Endothelial cell of umbilical vein (primary cell): Measurements from ENCODE around the gene FAM9B. TPM values are rescaled to one million over a fixed set of nuclear protein-coding genes. Genes with fewer than 3 reads are reported as not detected.

Experiments
- BruUV-seq: library from RNA; stranded (reverse); fragments of 400-500 nt; replicated peaks from 2 replicates; lab custom pipeline; 2021; lab: Mats Ljungman, UMichigan
- CTCF ChIA-PET: fragments of 300-600, 350-600 bp; sonication (Branson Sonifier 250); formaldehyde crosslinking; loops from one replicate; lab custom pipeline; 2021; ENCODE audit warnings: antibody characterized with exemption, inconsistent platforms; lab: Charles Lee
- POLR2A ChIA-PET: fragments of 300-600, 350-600 bp; sonication (Branson Sonifier 250); formaldehyde crosslinking; loops from one replicate; lab custom pipeline; 2021; ENCODE audit warnings: antibody characterized with exemption, inconsistent platforms; lab: Charles Lee
- DNase-seq: peaks from one replicate; pipeline ENCODE4 v3.0.0-alpha.2; 2011; ENCODE audit warnings: low read depth, low spot score
- FAIRE-seq: peaks from 2 replicates; lab custom pipeline; 2011; peaks lifted over from hg19 to GRCh38; lab: Jason Lieb, UNC
- H2AFZ ChIP-seq: 2 replicates; pipeline ENCODE4 v1.6.0; 2012; ENCODE audit warnings: low read depth, low read length, control low read depth, inconsistent platforms
- H3K27ac ChIP-seq: 2 replicates; pipeline ENCODE4 v1.5.1; 2011; ENCODE audit warnings: low read depth, mild to moderate bottlenecking, control low read depth, low read length, moderate library complexity; ENCODE audit not compliant: insufficient read depth
- H3K27me3 ChIP-seq, 2 experiments: 2 replicates each; pipeline versions ENCODE4 v1.6.0 to v1.6.1; 2011; ENCODE audit warnings: low read length in 2 of 2, mixed read lengths in 1 of 2; ENCODE audit not compliant: control insufficient read depth in 2 of 2, insufficient read depth in 2 of 2
- H3K36me3 ChIP-seq, 2 experiments: 2 replicates in 1 of 2; 3 replicates in 1 of 2; pipeline ENCODE4 v1.5.1; 2011; ENCODE audit warnings: low read length in 2 of 2, mild to moderate bottlenecking in 1 of 2, moderate library complexity in 1 of 2; ENCODE audit not compliant: control insufficient read depth in 2 of 2, insufficient read depth in 2 of 2; ENCODE audit errors: extremely low read depth in 1 of 2
- H3K4me1 ChIP-seq: 3 replicates; pipeline ENCODE4 v1.5.1; 2011; ENCODE audit warnings: mild to moderate bottlenecking, low read length; ENCODE audit not compliant: control insufficient read depth, insufficient read depth; ENCODE audit errors: extremely low read depth
- H3K4me2 ChIP-seq: 2 replicates; pipeline ENCODE4 v1.6.1; 2011; ENCODE audit warnings: low read length, control low read depth, mixed read lengths; ENCODE audit not compliant: insufficient read depth
- H3K4me3 ChIP-seq, 3 experiments: fragments of 200-600 bp in 1 of 3; sonication (generic), shearing (Covaris generic) in 1 of 3; replicated peaks in 1 of 3; 2 replicates each; pipeline ENCODE4 v1.5.1; 2011 to 2016; ENCODE audit warnings: control low read depth in 3 of 3, low read length in 3 of 3, mild to moderate bottlenecking in 2 of 3, inconsistent platforms in 1 of 3, low read depth in 1 of 3, moderate library complexity in 1 of 3; ENCODE audit not compliant: insufficient read depth in 1 of 3
- H3K79me2 ChIP-seq: 2 replicates; pipeline ENCODE4 v1.6.0; 2012; ENCODE audit warnings: low read length, inconsistent platforms; ENCODE audit not compliant: control insufficient read depth, insufficient read depth
- H3K9ac ChIP-seq: replicated peaks from 2 replicates; pipeline ENCODE3; 2011; ENCODE audit warnings: low read length, control low read depth; ENCODE audit not compliant: insufficient read depth; ENCODE audit errors: extremely low read depth
- H3K9me1 ChIP-seq: replicated peaks from 3 replicates; pipeline ENCODE4 v1.6.0; 2011; ENCODE audit warnings: mild to moderate bottlenecking, low read length; ENCODE audit not compliant: control insufficient read depth, insufficient read depth; ENCODE audit errors: extremely low read depth
- H3K9me3 ChIP-seq: replicated peaks from 2 replicates; pipeline ENCODE4 v1.5.1; 2012; ENCODE audit warnings: low read length, inconsistent platforms; ENCODE audit not compliant: control insufficient read depth, insufficient read depth
- H4K20me1 ChIP-seq: replicated peaks from 2 replicates; pipeline ENCODE3; 2011; ENCODE audit warnings: mild to moderate bottlenecking, low read length; ENCODE audit not compliant: control insufficient read depth, insufficient read depth; ENCODE audit errors: extremely low read depth
- CTCF ChIP-seq, 2 donors: IDR thresholded peaks; 1 replicate in 1 of 2; 2 replicates in 1 of 2; pipeline ENCODE4 v1.5.1; 2011; ENCODE audit warnings: low read length in 2 of 2, mild to moderate bottlenecking in 2 of 2, moderate library complexity in 2 of 2, control low read depth in 1 of 2, inconsistent platforms in 1 of 2, low read depth in 1 of 2; ENCODE audit not compliant: insufficient read depth in 1 of 2; ENCODE audit errors: extremely low read depth in 1 of 2
- EZH2 ChIP-seq: IDR thresholded peaks from 2 replicates; pipeline ENCODE4 v1.6.1; 2012; ENCODE audit warnings: borderline replicate concordance, low read depth, mild to moderate bottlenecking, moderate library complexity, low read length, inconsistent platforms; ENCODE audit not compliant: severe bottlenecking
- GATA2 ChIP-seq: IDR thresholded peaks from 2 replicates; pipeline ENCODE4 v1.7.0; 2011; ENCODE audit warnings: low read depth, mild to moderate bottlenecking, moderate library complexity, mixed read lengths, low read length; ENCODE audit not compliant: insufficient read length, insufficient read depth
- MAX ChIP-seq: IDR thresholded peaks from 2 replicates; pipeline ENCODE4 v1.6.1; 2011; ENCODE audit not compliant: insufficient read depth, insufficient read length
- MYC ChIP-seq: IDR thresholded peaks from one replicate; pipeline ENCODE4 v1.6.1; 2011; ENCODE audit warnings: mild to moderate bottlenecking, low read depth, low read length
- POLR2A ChIP-seq: IDR thresholded peaks from 2 replicates; pipeline ENCODE4 v1.6.1; 2012; ENCODE audit warnings: low read depth, mild to moderate bottlenecking, control low read depth, low read length
- POLR2AphosphoS5 ChIP-seq: IDR thresholded peaks from 2 replicates; pipeline ENCODE4 v1.6.1; 2012; ENCODE audit warnings: low read depth, mild to moderate bottlenecking, control low read depth, low read length, moderate library complexity; ENCODE audit not compliant: insufficient read depth
- dilution Hi-C: fragments of 300-500 bp; cut with MboI; formaldehyde crosslinking; loops from one replicate; pipeline ENCODE4 v1.15.0; 2019; ENCODE audit warnings: low sequenced_read_pairs; ENCODE audit not compliant: extremely low pct_ligation_motif_present
- intact Hi-C: fragments of 100-400 bp; cut with micrococcal nuclease; formaldehyde crosslinking; loops from one replicate; pipeline ENCODE4 v1.10.0; 2022
- polyA plus RNA-seq, 4 experiments: library from polyadenylated mRNA; depleted of rRNA in 3 of 4; stranded (reverse) in 3 of 4; unstranded in 1 of 4; fragments of >200 nt; gene quantifications; 2 replicates each; pipeline versions ENCODE4 v1.2.1 to v1.2.3, GENCODE V29; 2011 to 2012; ENCODE audit warnings: missing spikeins in 1 of 4
- total RNA-seq: library from RNA; stranded (reverse); gene quantifications from 2 replicates; pipeline ENCODE4 v1.2.3, GENCODE V29; 2021

The FAM9B gene
- total and polyA plus RNA-seq, 2 donors (not counting 3 experiments of a cell fraction or from before 2014, with no cell fraction given): not detected

- H3K9me3 ChIP-seq: no peaks in the 10 kb centered on the region
- TF ChIP-seq POLR2AphosphoS5: no peak
- TF ChIP-seq MAX: no peak
- no peak for TF ChIP-seq GATA2
- no peak for TF ChIP-seq CTCF (IDR thresholded peaks at IDR 0.05; ENCODE audit: extremely low read depth in 1 of 2, insufficient read depth in 1 of 2, low read depth in 1 of 2, low read length in 2 of 2)
- no peak for TF ChIP-seq EZH2
- no peak for TF ChIP-seq POLR2A
- no peak for TF ChIP-seq MYC
- dilution Hi-C loops (no loop called here), intact Hi-C loops (no loop called here)
- no peaks in the 10 kb centered on the region for H3K9me1 ChIP-seq
- no peaks in the 10 kb centered on the region for H3K79me2 ChIP-seq
- H3K4me2 ChIP-seq: no peak overlapping the region
- ChIA-PET CTCF (no interaction called here), POLR2A (no interaction called here)
- FAIRE-seq (no peak), DNase-seq (no peak)
- BruUV-seq: no TSS peak
- no peak overlapping the region for H2AFZ ChIP-seq
- no peak overlapping the region for H3K4me3 ChIP-seq
- H3K36me3 ChIP-seq: no peaks in the 10 kb centered on the region
- H3K27me3 ChIP-seq: no peaks in the 10 kb centered on the region
- no peaks in the 10 kb centered on the region for H3K4me1 ChIP-seq
- H3K9ac ChIP-seq: no peak overlapping the region
- H4K20me1 ChIP-seq: no peaks in the 10 kb centered on the region
- no peak overlapping the region for H3K27ac ChIP-seq
Observed at GRCh38 chrX:8984231-8984630, 49.7 kb downstream of the FAM9B start.
